Stimulated activated CD4-positive, alpha-beta T cell treated with anti-CD3 and anti-CD28 coated beads, Interleukin-12 subunit alpha, Interleukin-12 subunit beta, amount 100 ng/mL, for 48 hours (primary cell): ENCODE results near the gene S100Z.
A peak's percentile ranks its signal among the peaks of the same experiment; 100 is the strongest.
"Not testable (repeated sequence)": the region's sequence is repeated elsewhere in the genome, so short reads cannot be mapped to it uniquely, and the experiment has no call there.

Experiments used
- DNase-seq, 3 donors: peaks; one replicate each; pipeline ENCODE4 v3.0.0-alpha.2; 2020; ENCODE audit warnings: low read depth in 2 of 3, low spot score in 1 of 3

Gene S100Z

DNA sequence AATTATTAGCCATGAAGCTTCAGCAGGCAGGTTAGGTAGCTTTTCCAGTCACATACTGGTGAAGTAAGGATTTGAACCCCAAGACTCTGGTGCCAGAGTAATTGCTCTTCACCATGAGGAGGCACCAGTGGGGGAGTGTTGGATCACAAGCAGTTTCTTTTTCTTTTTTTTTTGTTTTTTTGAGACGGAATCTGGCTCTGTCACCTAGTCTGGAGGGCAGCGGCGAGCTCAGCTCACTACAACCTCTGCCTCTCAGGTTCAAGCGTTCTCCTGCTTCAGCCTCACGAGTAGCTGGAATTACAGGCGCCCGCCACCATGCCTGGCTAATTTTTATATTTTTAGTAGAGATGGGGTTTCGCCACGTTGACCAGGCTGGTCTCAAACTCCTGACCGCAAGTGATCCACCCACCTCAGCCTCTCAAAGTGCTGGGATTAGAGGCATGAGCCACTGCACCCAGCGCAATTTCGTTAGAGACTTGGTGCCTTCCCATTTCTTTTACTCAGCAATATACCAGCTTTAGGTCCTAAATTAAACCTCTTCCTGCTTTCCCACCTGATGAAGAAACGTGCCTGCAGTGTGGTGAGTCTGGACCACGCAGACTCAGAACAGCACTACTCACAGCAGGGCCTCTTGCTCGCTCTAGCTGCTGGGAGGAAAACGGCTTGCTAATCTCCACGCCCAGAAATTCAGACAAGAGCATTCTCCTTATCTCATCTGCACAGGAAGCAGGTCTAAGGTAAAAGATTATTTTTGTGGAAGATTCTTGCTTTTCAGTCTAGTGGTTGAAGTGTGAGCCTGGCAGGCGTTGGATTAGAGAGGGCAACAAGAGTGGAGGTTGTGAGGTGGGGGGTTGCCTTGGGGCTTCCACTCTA, at the start of gene S100Z:
TSS of gene S100Z (plus strand) at position 596 of the 873 bp plus-strand sequence. CDS start 25,346 bp downstream, outside the sequence.
- peak; percentile 10 to 33 (median 19) for DNase-seq

- no peak for DNase-seq
Observed at GRCh38 chr5:76800579-76800978, 49.2 kb upstream of the S100Z start.

DNA sequence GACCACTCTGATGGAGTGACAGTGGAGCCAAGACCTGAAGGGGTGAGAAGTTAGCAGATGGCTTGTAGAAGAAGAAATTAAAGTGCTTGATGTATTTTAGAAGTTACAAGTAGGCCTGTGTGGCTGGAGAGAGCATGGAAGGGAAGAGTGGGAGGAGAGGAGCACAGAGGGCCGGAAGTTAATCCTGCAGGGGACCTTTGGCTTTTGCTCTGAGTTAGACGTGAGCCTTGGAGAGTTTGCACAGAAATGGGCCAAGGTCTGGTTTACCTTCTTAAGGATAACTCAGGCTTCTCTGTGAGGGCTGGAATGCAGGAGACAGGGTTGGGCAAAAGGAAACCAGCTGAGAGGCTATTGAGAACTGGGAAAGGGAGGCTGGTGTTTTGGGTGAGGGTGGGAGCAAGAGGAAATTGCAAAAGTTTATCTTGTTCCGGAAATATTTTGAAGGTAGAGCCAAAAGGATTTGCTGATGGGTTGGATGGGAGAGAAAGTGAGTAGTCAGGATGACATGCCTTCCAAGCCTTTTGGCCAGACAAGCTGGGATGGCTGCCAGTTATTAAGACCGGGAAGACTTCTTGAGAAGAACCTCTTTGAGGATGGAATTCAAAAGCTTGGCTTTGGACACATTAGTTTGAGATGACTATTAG, 48.5 kb upstream of the S100Z start:
- DNase-seq = no peak

- DNase-seq = no peak
Observed at GRCh38 chr5:76801803-76802195, 48.0 kb upstream of the S100Z start.

GRCh38 chr5:76804266-76804665, 45.5 kb upstream of the S100Z start:
- DNase-seq = no peak

DNA sequence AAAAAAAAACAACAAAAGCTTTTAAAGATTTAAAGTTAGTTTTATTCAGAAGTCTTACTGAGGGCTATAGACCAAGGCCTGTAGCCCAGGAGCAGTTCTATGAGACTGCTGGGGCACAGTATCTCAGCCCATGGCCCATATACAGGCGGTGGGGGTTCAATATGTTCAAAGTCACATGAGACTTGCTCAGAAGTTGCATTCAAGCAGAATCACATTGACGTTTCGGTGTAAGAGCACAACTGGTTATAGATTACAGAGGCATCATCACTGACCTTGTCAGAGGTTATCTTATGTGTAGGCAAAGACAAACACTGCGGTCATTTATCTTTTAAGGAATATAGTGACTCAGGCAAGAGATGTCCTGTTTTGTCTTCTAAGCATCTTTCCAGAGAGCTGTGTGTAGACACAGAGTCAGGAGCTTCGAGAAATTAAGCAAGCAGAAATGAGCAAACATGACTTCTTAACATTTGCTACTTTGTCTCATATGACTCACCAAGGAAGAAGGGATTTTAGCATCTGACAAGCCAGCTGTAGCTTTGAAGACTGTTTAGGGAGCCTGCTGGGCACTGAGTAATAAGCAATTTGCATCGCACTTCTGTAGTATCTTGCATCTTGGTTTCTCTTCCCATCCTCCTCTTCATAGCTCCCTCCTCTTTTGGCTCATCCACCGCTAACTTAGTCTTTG, 43.9 kb upstream of the S100Z start:
- DNase-seq = no peak

DNA sequence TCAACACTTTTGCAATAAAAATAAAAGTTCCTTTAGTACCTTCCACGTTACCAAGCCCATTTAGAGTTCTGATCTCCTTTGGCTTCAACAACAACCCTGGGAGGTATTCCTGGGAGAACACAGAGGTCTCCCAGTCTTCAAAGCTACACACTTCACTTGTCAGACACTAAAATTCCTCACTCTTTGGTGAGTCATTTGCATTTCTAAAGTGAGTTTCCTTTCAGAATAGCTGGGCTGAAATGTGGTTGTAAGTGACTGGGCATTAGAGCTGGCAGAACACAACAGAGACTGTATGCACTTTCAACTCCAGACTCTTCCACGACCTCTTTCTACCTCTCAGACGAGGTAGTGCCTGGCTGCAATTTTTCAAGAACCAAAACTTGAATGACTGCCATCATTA, 42.5 kb upstream of the S100Z start:
- DNase-seq = no peak

DNA sequence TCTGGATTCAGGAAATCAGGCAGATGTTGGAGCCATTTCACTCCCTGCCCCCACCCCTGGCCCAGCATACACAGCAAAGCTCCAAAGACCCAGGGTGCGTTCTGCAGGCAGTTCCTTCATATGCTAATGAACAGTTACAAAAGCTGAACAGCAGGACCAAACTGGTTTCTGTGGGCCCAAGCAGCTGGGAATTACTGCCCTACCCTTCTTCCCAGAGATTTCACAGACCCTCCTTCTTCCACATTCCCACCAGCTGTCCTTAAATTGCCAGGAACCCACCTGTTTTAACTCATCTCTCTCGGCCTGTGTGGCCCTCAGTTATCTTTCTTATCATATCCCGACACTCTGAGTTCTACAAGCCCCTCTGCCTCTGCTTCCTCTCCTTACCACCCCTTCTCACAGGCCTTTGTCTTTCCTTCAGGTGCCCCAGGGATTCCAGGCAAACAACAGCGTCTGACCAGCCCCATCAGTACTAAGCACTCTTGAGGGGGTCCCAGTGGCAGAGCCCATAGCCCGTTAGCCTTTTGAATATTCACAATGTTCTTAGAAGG, 41.6 kb upstream of the S100Z start:
- DNase-seq = no peak

- no peak for DNase-seq
Observed at GRCh38 chr5:76809141-76809540, 40.7 kb upstream of the S100Z start.

- no peak for DNase-seq
Observed at GRCh38 chr5:76810236-76810635, 39.6 kb upstream of the S100Z start.

DNA sequence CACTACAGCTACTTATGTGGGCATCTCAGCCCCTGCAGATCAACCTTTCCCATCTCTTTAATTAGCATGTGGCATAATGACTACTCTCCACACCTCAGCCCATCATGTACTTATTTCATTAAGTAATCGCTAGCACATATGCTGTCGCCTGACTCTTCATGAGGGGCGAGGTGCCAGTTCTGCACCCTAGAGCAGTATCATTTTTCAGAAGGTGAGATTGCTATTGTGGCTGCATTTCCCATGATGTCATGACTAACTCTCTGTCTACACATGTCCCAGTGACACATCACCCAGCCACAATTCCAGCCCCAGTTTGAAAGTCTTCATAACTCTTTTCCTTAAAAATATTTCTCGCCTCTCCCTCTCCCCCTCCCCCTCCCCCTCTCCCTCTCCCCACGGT, 38.6 kb upstream of the S100Z start:
- no peak for DNase-seq

DNA sequence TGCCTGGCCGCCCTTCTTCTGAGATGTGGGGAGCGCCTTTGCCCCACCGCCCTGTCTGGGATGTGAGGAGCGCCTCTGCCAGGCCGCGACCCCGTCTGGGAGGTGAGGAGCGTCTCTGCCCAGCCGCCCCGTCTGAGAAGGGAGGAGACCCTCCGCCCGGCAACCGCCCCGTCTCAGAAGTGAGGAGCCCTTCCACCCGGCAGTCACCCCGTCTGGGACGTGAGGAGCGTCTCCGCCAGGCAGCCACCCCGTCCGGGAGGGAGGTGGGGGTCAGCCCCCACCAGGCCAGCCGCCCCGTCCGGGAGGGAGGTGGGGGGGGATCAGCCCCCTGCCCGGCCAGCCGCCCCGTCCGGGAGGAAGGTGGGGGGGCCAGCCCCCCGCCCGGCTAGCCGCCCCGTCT, 37.6 kb upstream of the S100Z start:
- DNase-seq = not testable (repeated sequence)

GRCh38 chr5:76813982-76814562, 35.7 kb upstream of the S100Z start:
- no peak for DNase-seq

GRCh38 chr5:76816110-76816831, 33.5 kb upstream of the S100Z start:
- DNase-seq = no peak

DNA sequence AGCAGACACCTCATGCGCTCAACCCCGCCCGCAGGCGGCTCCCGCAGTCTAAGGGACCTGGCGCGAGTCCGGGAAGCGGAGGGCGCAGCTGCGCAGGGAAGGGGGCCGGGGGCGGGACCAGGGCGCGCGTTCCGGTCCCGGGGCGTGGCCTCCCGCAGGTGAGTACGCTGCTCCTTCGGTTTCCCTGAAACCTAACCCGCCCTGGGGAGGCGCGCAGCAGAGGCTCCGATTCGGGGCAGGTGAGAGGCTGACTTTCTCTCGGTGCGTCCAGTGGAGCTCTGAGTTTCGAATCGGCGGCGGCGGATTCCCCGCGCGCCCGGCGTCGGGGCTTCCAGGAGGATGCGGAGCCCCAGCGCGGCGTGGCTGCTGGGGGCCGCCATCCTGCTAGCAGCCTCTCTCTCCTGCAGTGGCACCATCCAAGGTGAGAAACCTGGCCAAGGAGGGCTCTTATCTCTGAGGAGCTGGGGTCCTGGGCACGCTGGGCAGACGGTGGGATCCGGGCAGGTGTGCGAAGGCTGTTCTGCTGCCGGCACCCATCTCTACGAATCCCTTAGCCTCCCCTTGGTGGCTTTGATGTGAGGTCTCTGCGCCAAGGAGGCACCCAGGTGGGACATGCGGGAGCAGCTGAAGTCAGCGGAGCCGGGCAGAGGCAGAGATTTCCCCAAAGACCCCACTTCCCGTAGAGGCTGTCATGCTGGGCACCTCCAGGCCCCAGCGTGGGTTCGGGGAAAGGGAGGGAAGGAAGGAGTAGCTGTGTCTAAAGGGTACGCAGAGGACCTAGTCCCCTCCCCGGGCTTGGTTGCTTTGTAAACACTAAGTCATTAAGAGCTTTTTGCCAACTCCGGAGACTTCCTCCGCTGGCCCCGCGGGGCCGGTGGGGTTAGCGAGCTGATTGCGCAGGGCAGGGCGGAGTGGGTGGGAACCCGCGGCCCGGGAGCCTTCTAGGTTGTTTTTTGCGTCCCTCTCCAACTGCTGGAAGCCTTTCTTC, 30.7 kb upstream of the S100Z start, which contains the start of gene F2RL1:
TSS of gene F2RL1 (plus strand) at position 187 of the 988 bp plus-strand sequence. CDS start at position 340, 153 bp downstream.
- no peak for DNase-seq

- DNase-seq = no peak
Observed at GRCh38 chr5:76819851-76820525, 29.8 kb upstream of the S100Z start.

DNA sequence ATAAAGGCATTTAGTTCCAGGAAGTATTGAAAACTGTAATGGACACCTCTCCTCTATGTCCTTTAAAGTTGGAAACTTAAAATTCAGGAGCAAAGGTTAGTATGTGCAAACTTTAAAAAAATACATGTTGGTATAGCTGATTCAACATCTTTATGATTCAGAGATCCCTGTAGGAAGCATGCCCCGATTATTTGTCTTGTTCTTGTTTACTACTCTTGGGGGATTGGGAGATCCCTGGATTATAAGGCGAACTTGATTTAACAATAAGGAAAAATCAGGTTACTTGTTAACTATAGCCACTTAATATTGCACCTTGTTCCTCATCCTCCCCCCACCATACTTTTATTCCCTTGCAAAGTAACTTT, 29.3 kb upstream of the S100Z start:
- DNase-seq = no peak

DNA sequence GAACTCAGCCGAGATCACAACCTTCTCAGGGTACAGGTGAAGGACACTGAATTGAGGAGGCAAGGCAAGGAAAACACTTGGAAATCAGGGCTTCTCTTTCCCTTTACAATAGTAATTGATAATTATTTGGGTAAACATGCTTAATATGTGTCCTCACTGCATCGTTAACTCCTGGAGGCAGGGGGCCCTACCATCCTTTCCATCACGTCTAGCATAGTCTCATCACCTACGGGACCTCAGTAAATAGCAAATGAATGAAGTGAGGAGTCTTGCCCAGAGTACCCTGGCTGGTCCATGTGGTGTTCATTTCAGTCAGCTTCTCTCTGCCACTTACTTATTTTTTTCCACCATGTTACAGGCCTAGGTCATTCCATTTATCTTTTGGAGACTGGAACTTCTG, 28.7 kb upstream of the S100Z start:
- DNase-seq = no peak
